Endothelial cell of umbilical vein (primary cell): Measurements from ENCODE around the gene SLC27A4. TPM values are rescaled to one million over a fixed set of nuclear protein-coding genes. Genes with fewer than 3 reads are reported as not detected.

ENCODE experiments used
- BruUV-seq: library from RNA; stranded (reverse); fragments of 400-500 nt; replicated peaks from 2 replicates; lab custom pipeline; 2021; lab: Mats Ljungman, UMichigan
- CTCF ChIA-PET: fragments of 300-600, 350-600 bp; sonication (Branson Sonifier 250); formaldehyde crosslinking; loops from one replicate; lab custom pipeline; 2021; ENCODE audit warnings: antibody characterized with exemption, inconsistent platforms; lab: Charles Lee
- POLR2A ChIA-PET: fragments of 300-600, 350-600 bp; sonication (Branson Sonifier 250); formaldehyde crosslinking; loops from one replicate; lab custom pipeline; 2021; ENCODE audit warnings: antibody characterized with exemption, inconsistent platforms; lab: Charles Lee
- DNase-seq: peaks from one replicate; pipeline ENCODE4 v3.0.0-alpha.2; 2011; ENCODE audit warnings: low read depth, low spot score
- FAIRE-seq: peaks from 2 replicates; lab custom pipeline; 2011; peaks lifted over from hg19 to GRCh38; lab: Jason Lieb, UNC
- H2AFZ ChIP-seq: 2 replicates; pipeline ENCODE4 v1.6.0; 2012; ENCODE audit warnings: low read depth, low read length, control low read depth, inconsistent platforms
- H3K27ac ChIP-seq: 2 replicates; pipeline ENCODE4 v1.5.1; 2011; ENCODE audit warnings: low read depth, mild to moderate bottlenecking, control low read depth, low read length, moderate library complexity; ENCODE audit not compliant: insufficient read depth
- H3K27me3 ChIP-seq, 2 experiments: 2 replicates each; pipeline versions ENCODE4 v1.6.0 to v1.6.1; 2011; ENCODE audit warnings: low read length in 2 of 2, mixed read lengths in 1 of 2; ENCODE audit not compliant: control insufficient read depth in 2 of 2, insufficient read depth in 2 of 2
- H3K36me3 ChIP-seq, 2 experiments: 2 replicates in 1 of 2; 3 replicates in 1 of 2; pipeline ENCODE4 v1.5.1; 2011; ENCODE audit warnings: low read length in 2 of 2, mild to moderate bottlenecking in 1 of 2, moderate library complexity in 1 of 2; ENCODE audit not compliant: control insufficient read depth in 2 of 2, insufficient read depth in 2 of 2; ENCODE audit errors: extremely low read depth in 1 of 2
- H3K4me1 ChIP-seq: 3 replicates; pipeline ENCODE4 v1.5.1; 2011; ENCODE audit warnings: mild to moderate bottlenecking, low read length; ENCODE audit not compliant: control insufficient read depth, insufficient read depth; ENCODE audit errors: extremely low read depth
- H3K4me2 ChIP-seq: 2 replicates; pipeline ENCODE4 v1.6.1; 2011; ENCODE audit warnings: low read length, control low read depth, mixed read lengths; ENCODE audit not compliant: insufficient read depth
- H3K4me3 ChIP-seq, 3 experiments: fragments of 200-600 bp in 1 of 3; sonication (generic), shearing (Covaris generic) in 1 of 3; replicated peaks in 1 of 3; 2 replicates each; pipeline ENCODE4 v1.5.1; 2011 to 2016; ENCODE audit warnings: control low read depth in 3 of 3, low read length in 3 of 3, mild to moderate bottlenecking in 2 of 3, inconsistent platforms in 1 of 3, low read depth in 1 of 3, moderate library complexity in 1 of 3; ENCODE audit not compliant: insufficient read depth in 1 of 3
- H3K79me2 ChIP-seq: 2 replicates; pipeline ENCODE4 v1.6.0; 2012; ENCODE audit warnings: low read length, inconsistent platforms; ENCODE audit not compliant: control insufficient read depth, insufficient read depth
- H3K9ac ChIP-seq: replicated peaks from 2 replicates; pipeline ENCODE3; 2011; ENCODE audit warnings: low read length, control low read depth; ENCODE audit not compliant: insufficient read depth; ENCODE audit errors: extremely low read depth
- H3K9me1 ChIP-seq: replicated peaks from 3 replicates; pipeline ENCODE4 v1.6.0; 2011; ENCODE audit warnings: mild to moderate bottlenecking, low read length; ENCODE audit not compliant: control insufficient read depth, insufficient read depth; ENCODE audit errors: extremely low read depth
- H3K9me3 ChIP-seq: replicated peaks from 2 replicates; pipeline ENCODE4 v1.5.1; 2012; ENCODE audit warnings: low read length, inconsistent platforms; ENCODE audit not compliant: control insufficient read depth, insufficient read depth
- H4K20me1 ChIP-seq: replicated peaks from 2 replicates; pipeline ENCODE3; 2011; ENCODE audit warnings: mild to moderate bottlenecking, low read length; ENCODE audit not compliant: control insufficient read depth, insufficient read depth; ENCODE audit errors: extremely low read depth
- CTCF ChIP-seq, 2 donors: IDR thresholded peaks; 1 replicate in 1 of 2; 2 replicates in 1 of 2; pipeline ENCODE4 v1.5.1; 2011; ENCODE audit warnings: low read length in 2 of 2, mild to moderate bottlenecking in 2 of 2, moderate library complexity in 2 of 2, control low read depth in 1 of 2, inconsistent platforms in 1 of 2, low read depth in 1 of 2; ENCODE audit not compliant: insufficient read depth in 1 of 2; ENCODE audit errors: extremely low read depth in 1 of 2
- FOS ChIP-seq: IDR thresholded peaks from 2 replicates; pipeline ENCODE4 v1.6.1; 2011; ENCODE audit warnings: mild to moderate bottlenecking, low read length, moderate library complexity, borderline replicate concordance; ENCODE audit not compliant: insufficient read depth
- JUN ChIP-seq: IDR thresholded peaks from 2 replicates; pipeline ENCODE4 v1.6.1; 2011; ENCODE audit warnings: borderline replicate concordance, low read depth; ENCODE audit not compliant: insufficient read length, insufficient read depth
- MAX ChIP-seq: IDR thresholded peaks from 2 replicates; pipeline ENCODE4 v1.6.1; 2011; ENCODE audit not compliant: insufficient read depth, insufficient read length
- MYC ChIP-seq: IDR thresholded peaks from one replicate; pipeline ENCODE4 v1.6.1; 2011; ENCODE audit warnings: mild to moderate bottlenecking, low read depth, low read length
- POLR2A ChIP-seq: IDR thresholded peaks from 2 replicates; pipeline ENCODE4 v1.6.1; 2012; ENCODE audit warnings: low read depth, mild to moderate bottlenecking, control low read depth, low read length
- POLR2AphosphoS5 ChIP-seq: IDR thresholded peaks from 2 replicates; pipeline ENCODE4 v1.6.1; 2012; ENCODE audit warnings: low read depth, mild to moderate bottlenecking, control low read depth, low read length, moderate library complexity; ENCODE audit not compliant: insufficient read depth
- dilution Hi-C: fragments of 300-500 bp; cut with MboI; formaldehyde crosslinking; loops from one replicate; pipeline ENCODE4 v1.15.0; 2019; ENCODE audit warnings: low sequenced_read_pairs; ENCODE audit not compliant: extremely low pct_ligation_motif_present
- intact Hi-C: fragments of 100-400 bp; cut with micrococcal nuclease; formaldehyde crosslinking; loops from one replicate; pipeline ENCODE4 v1.10.0; 2022
- polyA plus RNA-seq, 4 experiments: library from polyadenylated mRNA; depleted of rRNA in 3 of 4; stranded (reverse) in 3 of 4; unstranded in 1 of 4; fragments of >200 nt; gene quantifications; 2 replicates each; pipeline versions ENCODE4 v1.2.1 to v1.2.3, GENCODE V29; 2011 to 2012; ENCODE audit warnings: missing spikeins in 1 of 4
- total RNA-seq: library from RNA; stranded (reverse); gene quantifications from 2 replicates; pipeline ENCODE4 v1.2.3, GENCODE V29; 2021

The SLC27A4 gene
- total and polyA plus RNA-seq, 2 donors (not counting 3 experiments of a cell fraction or from before 2014, with no cell fraction given), result 29.9 to 35.0 TPM

GRCh38 chr9:128335161-128335560, 5.2 kb upstream of the SLC27A4 start:
- Histone ChIP-seq H3K27ac (no peak overlapping the region), H3K36me3 (peaks cover 0 to 8% of the 10 kb centered on the region in 2 experiments), H3K4me1 (no peaks in the 10 kb centered on the region), H3K27me3 (no peaks in the 10 kb centered on the region), H3K79me2 (no peaks in the 10 kb centered on the region), H3K9me3 (no peaks in the 10 kb centered on the region), H2AFZ (no peak overlapping the region), H3K9ac (no peak overlapping the region), H4K20me1 (no peaks in the 10 kb centered on the region), H3K4me2 (no peak overlapping the region), H3K9me1 (no peaks in the 10 kb centered on the region), H3K4me3 (no peak overlapping the region)
- no peak for DNase-seq
- intact Hi-C loops, result no loop called here
- ChIA-PET POLR2A (no interaction called here), CTCF (interaction anchor here (2.8 kb wide), 1 partner anchor 40 kb away, joined by 11 read pairs; no protein-coding TSS in a partner anchor)
- FAIRE-seq, result no peak
- dilution Hi-C loops, result no loop called here
- TF ChIP-seq JUN (no peak), MAX (no peak), MYC (no peak), CTCF (IDR thresholded peaks at IDR 0.05; ENCODE audit: extremely low read depth in 1 of 2, insufficient read depth in 1 of 2, low read depth in 1 of 2, low read length in 2 of 2) (no peak), POLR2AphosphoS5 (no peak), POLR2A (no peak), FOS (no peak)
- no TSS peak for BruUV-seq
